Coronary artery (tissue), 2 donors: ENCODE measurements around the gene HLA-DOB.

Source experiments
- DNase-seq: peaks from one replicate; pipeline ENCODE4 v3.0.0-alpha.2; 2017; ENCODE audit warnings: low spot score
- H3K27ac ChIP-seq, 2 donors: fragments of 200-600 bp; sonication (generic); one replicate each; pipeline ENCODE4 v1.5.1; 2016 to 2019
- H3K4me3 ChIP-seq: fragments of 200-600 bp; sonication (generic); 2 replicates; pipeline ENCODE4 v1.5.1; 2016; ENCODE audit warnings: mild to moderate bottlenecking, moderate library complexity
- CTCF ChIP-seq: fragments of 200-600 bp; sonication (generic); IDR thresholded peaks from one replicate; pipeline ENCODE4 v1.5.1; 2019; ENCODE audit warnings: antibody characterized with exemption

The HLA-DOB gene

GRCh38 chr6:32843331-32843978 lies 26.7 kb upstream of the HLA-DOB start:
- H3K27ac ChIP-seq: peak overlapping the region; percentile 92 to 95
- no peak for DNase-seq
- peak overlapping the region; percentile 85 for H3K4me3 ChIP-seq
- no peak for TF ChIP-seq CTCF

- no peak for TF ChIP-seq CTCF
- Histone ChIP-seq H3K4me3 (no peak overlapping the region), H3K27ac (peak overlapping the region in 1 of 2 donors; percentile 3)
- no peak for DNase-seq
These were observed 25.9 kb upstream of the HLA-DOB start for GRCh38 chr6:32842690-32843089.

GRCh38 chr6:32842021-32842650 lies 25.3 kb upstream of the HLA-DOB start:
- Histone ChIP-seq H3K27ac (peak overlapping the region in 1 of 2 donors; percentile 3), H3K4me3 (no peak overlapping the region)
- no peak for DNase-seq
- no peak for TF ChIP-seq CTCF

- H3K4me3 ChIP-seq: no peak overlapping the region
- no peak overlapping the region for H3K27ac ChIP-seq
- no peak for DNase-seq
- TF ChIP-seq CTCF: no peak
These were observed 23.9 kb upstream of the HLA-DOB start for GRCh38 chr6:32840604-32841246.

- TF ChIP-seq CTCF: no peak
- no peak overlapping the region for H3K4me3 ChIP-seq
These were observed 22.6 kb upstream of the HLA-DOB start for GRCh38 chr6:32839356-32839755.

GRCh38 chr6:32838114-32838958 lies 21.5 kb upstream of the HLA-DOB start, which contains the start of gene TAP2:
Gene TAP2, minus strand, starts transcription at chr6:32838739. Its CDS starts 506 bp downstream, at chr6:32838233.
- H3K4me3 ChIP-seq: peak within 1 kb of the TSS; percentile 83
- peak within 1 kb of the TSS; percentile 92 to 97 for H3K27ac ChIP-seq
- TF ChIP-seq CTCF: peak; percentile 92
- peak; percentile 96 for DNase-seq

More at GRCh38 chr6:32839356-32839755, 22.6 kb upstream of the HLA-DOB start:
- H3K27ac ChIP-seq: peak overlapping the region; percentile 92 to 97
- no peak for DNase-seq
